PC-9 (cell line): ENCODE results near the gene DNASE1L3.

Experiments used
- EZH2 ChIP-seq: fragments of 200-600 bp; sonication (generic); IDR thresholded peaks from 2 replicates; pipeline ENCODE4 v1.8.0; 2017; ENCODE audit warnings: antibody characterized with exemption, low read depth
- TF ChIP-seq, protein P1 (sequence below): fragments of 200-600 bp; sonication (generic); conservative IDR thresholded peaks from 2 replicates; pipeline ENCODE4 v1.6.1; 2017; ENCODE audit warnings: mixed run types, antibody characterized with exemption, mild to moderate bottlenecking, moderate library complexity

DNA sequence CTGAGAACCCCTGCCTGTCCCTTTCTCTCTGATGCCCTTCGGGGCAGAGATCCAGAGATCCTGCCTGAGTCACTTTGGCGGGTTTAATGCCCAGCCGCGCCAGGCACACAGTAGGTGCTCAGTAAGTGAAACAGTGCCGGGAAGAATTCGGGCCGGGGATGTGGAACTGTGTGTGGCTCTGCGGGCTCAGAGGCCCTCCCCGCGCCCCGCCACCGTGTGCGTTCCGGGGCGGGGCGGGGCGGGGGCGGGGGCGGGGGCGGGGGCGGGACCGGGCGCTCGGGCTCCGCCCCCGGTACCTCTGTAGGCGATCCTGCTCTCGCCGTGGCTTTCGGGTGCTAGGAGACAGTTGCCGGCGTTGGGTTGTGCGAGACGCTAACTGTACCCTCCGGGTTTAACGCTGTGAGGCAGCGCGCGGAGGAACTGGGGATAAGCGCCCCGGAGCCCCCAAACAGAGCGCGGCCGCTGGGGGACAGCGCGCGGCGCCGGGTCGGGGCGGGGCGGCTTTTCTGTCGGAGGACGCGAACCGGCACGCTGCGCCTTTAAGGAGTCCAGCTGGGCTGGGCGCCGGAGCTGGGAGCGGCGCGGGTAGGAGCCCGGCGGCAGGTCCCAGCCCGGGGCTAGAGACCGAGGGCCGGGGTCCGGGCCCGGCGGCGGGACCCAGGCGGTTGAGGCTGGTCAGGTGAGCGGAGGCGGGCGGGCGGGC is 26.6 kb upstream of the DNASE1L3 start, which contains the start of gene ABHD6:
- TF ChIP-seq, protein P1, sequence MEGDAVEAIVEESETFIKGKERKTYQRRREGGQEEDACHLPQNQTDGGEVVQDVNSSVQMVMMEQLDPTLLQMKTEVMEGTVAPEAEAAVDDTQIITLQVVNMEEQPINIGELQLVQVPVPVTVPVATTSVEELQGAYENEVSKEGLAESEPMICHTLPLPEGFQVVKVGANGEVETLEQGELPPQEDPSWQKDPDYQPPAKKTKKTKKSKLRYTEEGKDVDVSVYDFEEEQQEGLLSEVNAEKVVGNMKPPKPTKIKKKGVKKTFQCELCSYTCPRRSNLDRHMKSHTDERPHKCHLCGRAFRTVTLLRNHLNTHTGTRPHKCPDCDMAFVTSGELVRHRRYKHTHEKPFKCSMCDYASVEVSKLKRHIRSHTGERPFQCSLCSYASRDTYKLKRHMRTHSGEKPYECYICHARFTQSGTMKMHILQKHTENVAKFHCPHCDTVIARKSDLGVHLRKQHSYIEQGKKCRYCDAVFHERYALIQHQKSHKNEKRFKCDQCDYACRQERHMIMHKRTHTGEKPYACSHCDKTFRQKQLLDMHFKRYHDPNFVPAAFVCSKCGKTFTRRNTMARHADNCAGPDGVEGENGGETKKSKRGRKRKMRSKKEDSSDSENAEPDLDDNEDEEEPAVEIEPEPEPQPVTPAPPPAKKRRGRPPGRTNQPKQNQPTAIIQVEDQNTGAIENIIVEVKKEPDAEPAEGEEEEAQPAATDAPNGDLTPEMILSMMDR: no peak
- no peak for TF ChIP-seq EZH2
